Gastroesophageal sphincter (tissue), 4 donors: Measurements from ENCODE around the gene HPGD. TPM values are rescaled to one million over a fixed set of nuclear protein-coding genes. Genes with fewer than 3 reads are reported as not detected.
"Not testable (repeated sequence)": the region's sequence is repeated elsewhere in the genome, so short reads cannot be mapped to it uniquely, and the experiment has no call there.

Source experiments
- ATAC-seq: fragments of 150-250 bp; one replicate; pipeline ENCODE4 v1.9.1; 2016; ENCODE audit warnings: mild to moderate bottlenecking, moderate library complexity
- H3K27ac ChIP-seq, 4 donors: fragments of 200-600 bp; sonication (generic) in 3 of 4; 1 replicate in 3 of 4; 2 replicates in 1 of 4; pipeline ENCODE4 v1.5.1; 2016 to 2019
- H3K27me3 ChIP-seq: fragments of 200-600 bp; sonication (generic); one replicate; pipeline ENCODE4 v1.5.1; 2019
- H3K36me3 ChIP-seq, 2 donors: fragments of 200-600 bp; sonication (generic); one replicate each; pipeline ENCODE4 v1.5.1; 2019; ENCODE audit warnings: control low read depth in 1 of 2
- H3K4me1 ChIP-seq, 3 donors: fragments of 200-600 bp; sonication (generic); 1 replicate in 2 of 3; 2 replicates in 1 of 3; pipeline ENCODE4 v1.5.1; 2016 to 2019; ENCODE audit warnings: control low read depth in 2 of 3
- H3K4me3 ChIP-seq, 2 donors: fragments of 200-600 bp; sonication (generic); one replicate each; pipeline ENCODE4 v1.5.1; 2019; ENCODE audit warnings: mild to moderate bottlenecking in 1 of 2, moderate library complexity in 1 of 2
- H3K9me3 ChIP-seq, 3 donors: fragments of 200-600 bp; sonication (generic); one replicate each; pipeline ENCODE4 v1.5.1; 2017 to 2019; ENCODE audit warnings: control low read depth in 2 of 3
- EP300 ChIP-seq: sonication (generic); formaldehyde crosslinking; IDR thresholded peaks from one replicate; pipeline ENCODE4 v1.6.1; 2017; ENCODE audit warnings: antibody characterized with exemption, mild to moderate bottlenecking
- POLR2A ChIP-seq, 2 donors: fragments of 450-650 bp; IDR thresholded peaks; one replicate each; pipeline ENCODE4 v1.6.1; 2017; ENCODE audit warnings: antibody characterized with exemption in 2 of 2, mild to moderate bottlenecking in 2 of 2, moderate library complexity in 1 of 2
- POLR2AphosphoS5 ChIP-seq: sonication (generic); formaldehyde crosslinking; IDR thresholded peaks from one replicate; pipeline ENCODE4 v1.6.1; 2017; ENCODE audit warnings: antibody characterized with exemption
- WGBS, 2 donors: methylation state at CpG; one replicate each; pipeline ENCODE4 v1.1.5; 2018; ENCODE audit warnings: low coverage in 1 of 2; 5-methylcytosine and 5-hydroxymethylcytosine counted together
- total RNA-seq, 4 donors: library from RNA; depleted of rRNA; stranded (reverse); fragments of >200 nt; gene quantifications; one replicate each; pipeline ENCODE4 v1.1.0, GENCODE V29; 2016
- TF ChIP-seq, protein P1 (sequence below), 4 experiments: fragments of 200-600 bp in 2 of 4; fragments of 450-650 bp in 2 of 4; sonication (generic) in 1 of 4; IDR thresholded peaks; one replicate each; pipeline ENCODE4 v1.5.1; 2017 to 2019; ENCODE audit warnings: antibody characterized with exemption in 4 of 4, mild to moderate bottlenecking in 2 of 4, moderate library complexity in 2 of 4

HPGD gene
- total RNA-seq, 4 donors from 2014 or later, result 22.6 to 178 (median 40.8) TPM

GRCh38 chr4:174496631-174497432, 25.5 kb downstream of the HPGD start:
- H3K4me3 ChIP-seq, result no peak overlapping the region
- ATAC-seq, result no peak
- no peak overlapping the region for H3K27ac ChIP-seq
- H3K27me3 ChIP-seq, result no peaks in the 10 kb centered on the region
- no peaks in the 10 kb centered on the region for H3K9me3 ChIP-seq
- TF ChIP-seq POLR2A (IDR thresholded peaks at IDR 0.05), result no peak
- peaks cover 0 to 37% (median 0%) of the 10 kb centered on the region in 3 donors for H3K4me1 ChIP-seq
- peaks cover 0 to 18% of the 10 kb centered on the region in 2 donors for H3K36me3 ChIP-seq
- WGBS, 2 donors, result 86 to 90% methylated on average over 3 of the region's 3 CpGs

- H3K27ac ChIP-seq, result no peak overlapping the region
- H3K4me3 ChIP-seq, result no peak overlapping the region
- no peaks in the 10 kb centered on the region for H3K27me3 ChIP-seq
- TF ChIP-seq, protein P1, sequence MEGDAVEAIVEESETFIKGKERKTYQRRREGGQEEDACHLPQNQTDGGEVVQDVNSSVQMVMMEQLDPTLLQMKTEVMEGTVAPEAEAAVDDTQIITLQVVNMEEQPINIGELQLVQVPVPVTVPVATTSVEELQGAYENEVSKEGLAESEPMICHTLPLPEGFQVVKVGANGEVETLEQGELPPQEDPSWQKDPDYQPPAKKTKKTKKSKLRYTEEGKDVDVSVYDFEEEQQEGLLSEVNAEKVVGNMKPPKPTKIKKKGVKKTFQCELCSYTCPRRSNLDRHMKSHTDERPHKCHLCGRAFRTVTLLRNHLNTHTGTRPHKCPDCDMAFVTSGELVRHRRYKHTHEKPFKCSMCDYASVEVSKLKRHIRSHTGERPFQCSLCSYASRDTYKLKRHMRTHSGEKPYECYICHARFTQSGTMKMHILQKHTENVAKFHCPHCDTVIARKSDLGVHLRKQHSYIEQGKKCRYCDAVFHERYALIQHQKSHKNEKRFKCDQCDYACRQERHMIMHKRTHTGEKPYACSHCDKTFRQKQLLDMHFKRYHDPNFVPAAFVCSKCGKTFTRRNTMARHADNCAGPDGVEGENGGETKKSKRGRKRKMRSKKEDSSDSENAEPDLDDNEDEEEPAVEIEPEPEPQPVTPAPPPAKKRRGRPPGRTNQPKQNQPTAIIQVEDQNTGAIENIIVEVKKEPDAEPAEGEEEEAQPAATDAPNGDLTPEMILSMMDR (IDR thresholded peaks at IDR 0.05), result no peak
- TF ChIP-seq POLR2A (IDR thresholded peaks at IDR 0.05), result no peak
- TF ChIP-seq POLR2AphosphoS5, result no peak
- TF ChIP-seq EP300, result no peak
- peaks cover 0 to 26% (median 0%) of the 10 kb centered on the region in 3 donors for H3K4me1 ChIP-seq
- H3K9me3 ChIP-seq, result no peaks in the 10 kb centered on the region
- H3K36me3 ChIP-seq, result peaks cover 0 to 18% of the 10 kb centered on the region in 2 donors
- ATAC-seq, result no peak
- 35 to 41% methylated on average over 2 of the region's 2 CpGs for WGBS, 2 donors
These were observed 26.7 kb downstream of the HPGD start for GRCh38 chr4:174495626-174496025.

- H3K4me1 ChIP-seq, result peaks cover 0 to 17% (median 0%) of the 10 kb centered on the region in 3 donors
- H3K9me3 ChIP-seq, result no peaks in the 10 kb centered on the region
- no peak for ATAC-seq
- TF ChIP-seq, protein P1 (IDR thresholded peaks at IDR 0.05), result no peak
- no peak for TF ChIP-seq EP300
- TF ChIP-seq POLR2A (IDR thresholded peaks at IDR 0.05), result no peak
- no peak for TF ChIP-seq POLR2AphosphoS5
- H3K27me3 ChIP-seq, result no peaks in the 10 kb centered on the region
- H3K4me3 ChIP-seq, result no peak overlapping the region
- H3K36me3 ChIP-seq, result peaks cover 0 to 18% of the 10 kb centered on the region in 2 donors
- 68 to 76% methylated on average over 3 of the region's 3 CpGs for WGBS, 2 donors
- no peak overlapping the region for H3K27ac ChIP-seq
These were observed 27.6 kb downstream of the HPGD start for GRCh38 chr4:174494726-174495125.

- no peaks in the 10 kb centered on the region for H3K27me3 ChIP-seq
- no peak for TF ChIP-seq EP300
- peaks cover 0 to 18% of the 10 kb centered on the region in 2 donors for H3K36me3 ChIP-seq
- H3K4me1 ChIP-seq, result peaks cover 0 to 17% (median 0%) of the 10 kb centered on the region in 3 donors
- H3K27ac ChIP-seq, result no peak overlapping the region
- H3K4me3 ChIP-seq, result no peak overlapping the region
- no peaks in the 10 kb centered on the region for H3K9me3 ChIP-seq
- no peak for ATAC-seq
These were observed 28.1 kb downstream of the HPGD start for GRCh38 chr4:174494146-174494545.

DNA sequence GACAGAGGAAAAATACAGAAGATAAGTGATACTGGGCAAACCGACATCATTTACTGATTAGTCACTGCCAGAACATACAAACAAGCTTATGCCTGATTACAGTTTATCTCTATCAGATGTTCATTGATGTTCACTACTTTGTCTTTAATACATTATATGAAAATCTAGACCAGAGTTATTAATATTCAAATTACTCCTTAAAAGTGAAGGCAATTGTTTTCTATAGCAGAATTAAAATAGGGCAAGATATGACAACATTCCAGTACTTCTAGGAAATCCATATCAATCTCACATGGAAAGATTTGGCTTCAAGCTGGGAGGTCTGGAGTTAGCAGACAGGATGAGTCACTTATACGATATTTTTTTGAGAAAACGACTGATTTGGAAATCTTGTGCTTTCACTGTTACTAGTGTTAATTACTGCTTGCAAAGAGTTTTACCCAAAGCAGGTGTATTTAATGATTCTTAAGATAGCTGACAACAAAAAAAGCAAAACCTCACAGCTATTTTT, 31.8 kb downstream of the HPGD start:
- Histone ChIP-seq H3K4me3 (no peak overlapping the region), H3K27me3 (no peaks in the 10 kb centered on the region), H3K9me3 (no peaks in the 10 kb centered on the region), H3K36me3 (peaks cover 0 to 18% of the 10 kb centered on the region in 2 donors), H3K4me1 (no peaks in the 10 kb centered on the region), H3K27ac (no peak overlapping the region)
- no peak for TF ChIP-seq POLR2A (IDR thresholded peaks at IDR 0.05)
- no peak for TF ChIP-seq POLR2AphosphoS5
- TF ChIP-seq EP300, result no peak
- TF ChIP-seq, protein P1 (IDR thresholded peaks at IDR 0.05), result no peak
- 26 to 55% methylated on average over 3 of the region's 3 CpGs for WGBS, 2 donors
- no peak for ATAC-seq

- H3K9me3 ChIP-seq, H3K4me1 ChIP-seq, H3K36me3 ChIP-seq, H3K27ac ChIP-seq, ATAC-seq, H3K27me3 ChIP-seq, H3K4me3 ChIP-seq: not testable (repeated sequence)
- 94 to 97% methylated on average over 4 to 5 of the region's 10 CpGs for WGBS, 2 donors
These were observed 33.9 kb downstream of the HPGD start for GRCh38 chr4:174488368-174488767.
